ENCODE results near the gene ASPHD1.

ASPHD1 gene

DNA sequence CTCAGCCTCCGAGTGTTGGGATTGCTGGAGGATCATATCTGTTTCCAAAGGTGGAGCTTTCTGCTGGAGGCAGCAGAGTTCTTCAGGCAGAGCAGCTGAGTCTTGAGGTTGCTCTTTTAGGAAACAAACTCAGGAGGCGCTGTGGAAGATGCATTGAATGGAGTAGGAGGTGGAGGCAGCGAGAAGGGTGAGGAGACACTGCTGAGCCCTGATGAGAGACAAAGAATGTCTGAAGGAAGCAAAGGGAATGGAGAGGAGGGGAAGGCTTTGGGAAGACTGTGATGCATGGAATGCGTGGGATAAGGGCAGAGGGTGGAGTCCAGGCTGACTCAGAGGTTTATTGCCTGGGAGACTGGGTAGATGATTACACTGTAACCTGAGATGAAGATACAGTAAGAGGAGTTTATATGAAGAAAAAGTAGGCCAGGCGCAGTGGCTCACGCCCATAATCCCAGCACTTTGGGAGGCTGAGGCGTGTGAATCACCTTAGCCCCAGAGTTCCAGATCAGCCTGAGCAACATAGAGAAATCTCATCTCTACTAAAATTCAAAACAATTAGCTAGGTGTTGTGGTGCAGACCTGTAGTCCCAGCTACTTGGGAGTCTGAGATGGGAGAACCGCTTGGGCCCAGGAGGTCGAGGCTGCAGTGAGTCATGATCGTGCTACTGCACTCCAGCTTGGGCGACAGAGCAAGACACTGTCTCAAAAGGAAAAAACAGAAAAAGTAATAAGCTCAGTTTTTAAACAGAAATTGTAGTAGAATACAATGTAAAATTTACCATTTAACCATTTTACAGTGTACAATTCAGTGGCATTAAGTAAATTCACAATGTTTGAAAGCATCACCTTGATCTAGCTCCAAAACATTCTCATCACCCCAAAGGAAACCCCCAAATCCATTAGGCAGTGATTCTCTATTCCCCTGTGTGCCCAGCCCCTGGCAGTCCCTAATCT, 43.8 kb downstream of the ASPHD1 start:
- DNase-seq (ENCODE audit: low spot score): no peak

- DNase-seq (ENCODE audit: low spot score): no peak
Measured at GRCh38 chr16:29947897-29948296, 47.6 kb downstream of the ASPHD1 start.

GRCh38 chr16:29950806-29951461, 50.6 kb downstream of the ASPHD1 start:
- no peak for DNase-seq (ENCODE audit: low spot score)

GRCh38 chr16:29951625-29952365, 51.5 kb downstream of the ASPHD1 start:
- DNase-seq (ENCODE audit: low spot score): no peak

Data from Ammon's horn (tissue), 1 donor.